Cerebellar nuclear complex (tissue), 1 donor: ENCODE results near the gene BAIAP2.

Source experiments
- DNase-seq, 2 experiments: peaks; one replicate each; lab custom pipeline; 2025; lab: John Stamatoyannopoulos, UW

Gene BAIAP2

GRCh38 chr17:81124377-81124776 lies 89.4 kb downstream of the BAIAP2 start:
- no peak for DNase-seq

- DNase-seq: no peak
Measured at GRCh38 chr17:81125573-81126081, 90.7 kb downstream of the BAIAP2 start.

- no peak for DNase-seq
Measured at GRCh38 chr17:81126281-81127132, 91.6 kb downstream of the BAIAP2 start.

- no peak for DNase-seq
Measured at GRCh38 chr17:81127133-81127455, 92.1 kb downstream of the BAIAP2 start.

- DNase-seq: no peak
Measured at GRCh38 chr17:81127526-81128177, 92.7 kb downstream of the BAIAP2 start.

- DNase-seq: no peak
Measured at GRCh38 chr17:81128338-81128737, 93.4 kb downstream of the BAIAP2 start.

- no peak for DNase-seq
Measured at GRCh38 chr17:81128774-81129173, 93.8 kb downstream of the BAIAP2 start.

GRCh38 chr17:81129289-81129688 lies 94.3 kb downstream of the BAIAP2 start:
- DNase-seq: no peak

DNA sequence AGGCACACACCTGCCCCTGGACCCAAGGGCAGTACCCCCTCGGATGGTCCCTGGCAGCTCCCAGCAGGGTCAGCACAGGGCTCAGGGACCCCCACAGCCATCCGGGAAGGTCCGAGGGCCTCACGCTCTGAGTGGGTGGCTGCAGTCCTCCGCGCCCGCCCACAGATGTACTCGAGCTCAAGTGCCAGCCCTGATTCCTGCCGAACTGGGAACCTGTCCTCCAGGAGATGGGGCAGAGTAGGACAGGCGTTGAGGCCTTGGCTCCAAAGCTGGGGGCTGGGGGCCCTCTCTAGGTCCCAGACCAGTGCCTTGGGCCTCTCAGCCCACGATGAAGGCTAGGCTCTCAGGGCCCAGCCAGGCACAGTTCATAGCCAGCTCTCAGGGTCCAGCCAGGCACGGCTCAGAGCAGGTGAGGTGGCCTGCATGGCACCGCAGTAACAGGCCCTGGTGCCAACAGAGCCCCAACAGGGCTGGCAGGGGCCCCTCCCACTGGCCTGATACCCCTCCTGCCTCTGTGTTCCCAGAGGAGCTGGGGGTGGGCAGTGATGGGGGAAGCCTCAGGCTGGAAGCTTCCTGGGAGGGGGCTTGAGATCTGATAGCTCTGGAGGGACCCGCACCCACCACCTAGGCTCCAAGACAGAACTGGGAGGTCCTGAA lies 94.9 kb downstream of the BAIAP2 start:
- no peak for DNase-seq

DNA sequence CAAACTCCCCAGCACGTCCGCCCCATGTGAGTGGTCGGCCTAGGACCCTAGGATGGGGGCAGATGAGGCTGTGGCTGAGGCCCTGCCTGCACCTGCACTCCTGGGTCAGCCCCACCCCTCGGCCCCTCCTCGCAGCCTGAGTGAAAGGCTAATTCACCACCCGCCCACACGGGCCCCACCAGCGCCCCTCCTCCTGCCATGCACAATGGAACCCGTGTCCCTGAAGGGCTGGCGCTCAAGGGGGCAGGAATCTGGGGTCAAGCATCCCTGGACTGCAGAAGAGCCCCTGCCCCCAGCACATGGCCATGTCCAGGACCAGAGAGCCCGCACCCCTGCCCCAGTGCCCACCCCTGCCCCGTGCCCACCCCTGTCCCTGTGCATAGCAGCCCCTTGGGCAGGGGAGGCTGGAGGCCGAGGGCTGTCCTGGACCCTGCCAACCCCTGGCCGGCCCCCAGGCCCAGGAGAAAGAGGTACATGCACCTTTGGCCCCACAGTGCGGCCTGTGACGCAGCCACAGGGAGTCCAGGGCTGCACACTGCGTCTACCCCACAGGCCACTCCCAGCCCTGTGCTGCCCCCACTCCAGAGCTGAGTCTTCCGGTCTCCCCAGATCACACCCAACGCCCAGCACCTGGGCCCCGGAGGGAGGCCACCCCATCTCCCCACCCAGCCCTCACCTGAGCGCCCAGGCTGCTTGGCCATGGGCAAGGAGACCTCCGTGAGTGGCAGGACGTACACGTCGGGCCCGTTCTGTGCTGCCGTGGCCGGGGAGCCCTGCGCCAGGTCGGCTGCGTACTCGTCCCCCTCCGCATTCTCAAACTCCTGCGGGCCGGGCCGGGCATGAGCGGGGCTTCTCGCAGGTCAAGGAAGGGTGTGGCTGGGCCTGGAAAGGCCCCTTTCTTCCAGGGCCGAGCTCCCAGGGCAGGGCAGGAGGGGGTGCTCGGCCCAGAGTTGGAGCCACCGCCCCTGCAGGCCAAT lies 95.7 kb downstream of the BAIAP2 start:
- no peak for DNase-seq

DNA sequence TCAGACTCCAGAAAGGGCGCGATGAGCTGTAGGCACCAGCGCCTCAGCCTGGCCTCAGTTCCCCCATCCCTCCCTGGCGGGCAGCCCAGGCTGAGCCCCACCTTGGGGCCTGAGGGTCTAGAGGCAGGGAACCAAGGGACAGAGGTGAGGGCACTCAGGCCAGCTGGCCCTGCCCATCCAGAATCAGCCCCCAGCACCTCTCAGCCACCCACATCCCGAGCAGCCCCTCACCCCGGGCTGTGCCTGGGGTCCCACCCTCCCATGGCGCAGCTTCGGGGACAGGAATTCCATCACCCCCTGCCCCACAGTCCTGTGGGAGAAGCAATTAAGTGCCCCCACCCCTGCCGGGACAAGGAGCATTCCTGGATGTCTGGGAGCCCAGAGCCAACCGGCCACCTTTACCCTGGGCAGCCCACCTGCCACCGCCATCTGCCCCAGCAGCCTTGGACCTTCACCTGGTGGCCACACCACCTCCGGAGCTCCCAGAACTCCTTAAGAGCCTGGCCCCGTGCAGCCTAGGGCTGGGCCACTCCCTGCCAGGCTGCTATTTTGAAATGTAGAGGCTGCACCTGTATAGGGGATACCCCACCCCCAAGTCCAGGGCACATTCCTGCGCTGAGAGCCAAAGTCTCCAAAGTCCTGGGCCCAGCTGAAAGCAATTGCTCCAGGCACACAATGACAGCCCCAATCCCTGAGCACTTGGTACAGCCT lies 96.7 kb downstream of the BAIAP2 start:
- no peak for DNase-seq

DNA sequence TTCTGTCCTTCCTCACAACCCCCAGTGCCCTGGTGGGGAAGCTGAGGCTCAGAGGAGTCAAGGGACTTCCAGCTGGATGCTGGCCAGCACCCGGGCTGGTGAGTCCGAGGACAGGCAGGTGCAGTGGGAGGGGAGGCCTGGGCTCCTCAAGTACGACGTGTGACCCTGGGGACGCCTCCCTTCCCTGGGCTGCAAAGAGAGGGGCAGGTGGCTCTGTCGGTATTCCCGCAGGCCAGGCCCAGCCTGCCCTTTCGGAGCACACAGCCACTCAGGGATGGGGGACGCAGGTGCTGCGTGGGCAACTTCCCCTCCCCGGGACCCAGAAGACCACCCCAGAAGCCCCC lies 97.2 kb downstream of the BAIAP2 start:
- no peak for DNase-seq

GRCh38 chr17:81132770-81133723 lies 98.1 kb downstream of the BAIAP2 start:
- DNase-seq: no peak

DNA sequence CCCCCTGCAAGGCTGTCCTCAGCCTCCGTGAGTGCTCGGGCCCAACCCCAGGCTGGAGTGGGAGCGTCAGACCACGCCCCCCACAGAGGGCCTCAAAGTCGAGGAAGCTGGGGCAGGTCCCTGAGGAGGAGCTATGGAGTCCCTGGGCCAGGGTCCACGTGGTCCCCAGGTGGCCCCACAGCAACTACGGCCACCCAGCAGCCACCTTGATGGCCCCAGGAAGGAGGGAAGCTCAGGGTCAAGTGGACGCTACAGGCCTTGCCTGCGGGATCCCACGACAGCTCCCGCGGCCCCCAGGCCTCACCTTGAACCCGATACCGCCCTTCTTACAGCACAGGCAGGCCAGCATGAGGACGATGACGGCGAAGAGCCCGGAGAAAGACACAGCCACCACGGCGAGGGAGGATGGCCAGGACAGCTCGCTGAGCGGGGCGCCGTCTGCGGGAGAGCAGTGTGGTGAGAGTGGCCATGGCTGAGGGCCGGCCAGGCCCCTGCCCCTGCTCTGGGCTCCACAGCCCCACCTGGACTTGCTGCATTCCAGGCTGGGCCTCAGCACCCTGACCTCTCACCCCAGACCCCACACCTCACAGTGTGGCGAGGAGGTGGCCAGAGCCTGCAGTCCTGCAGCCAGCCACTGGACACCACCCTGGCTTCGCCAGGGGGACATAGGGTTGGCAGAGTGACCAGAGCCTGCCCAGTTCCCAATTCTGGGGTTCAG lies 99.3 kb downstream of the BAIAP2 start:
- no peak for DNase-seq

DNA sequence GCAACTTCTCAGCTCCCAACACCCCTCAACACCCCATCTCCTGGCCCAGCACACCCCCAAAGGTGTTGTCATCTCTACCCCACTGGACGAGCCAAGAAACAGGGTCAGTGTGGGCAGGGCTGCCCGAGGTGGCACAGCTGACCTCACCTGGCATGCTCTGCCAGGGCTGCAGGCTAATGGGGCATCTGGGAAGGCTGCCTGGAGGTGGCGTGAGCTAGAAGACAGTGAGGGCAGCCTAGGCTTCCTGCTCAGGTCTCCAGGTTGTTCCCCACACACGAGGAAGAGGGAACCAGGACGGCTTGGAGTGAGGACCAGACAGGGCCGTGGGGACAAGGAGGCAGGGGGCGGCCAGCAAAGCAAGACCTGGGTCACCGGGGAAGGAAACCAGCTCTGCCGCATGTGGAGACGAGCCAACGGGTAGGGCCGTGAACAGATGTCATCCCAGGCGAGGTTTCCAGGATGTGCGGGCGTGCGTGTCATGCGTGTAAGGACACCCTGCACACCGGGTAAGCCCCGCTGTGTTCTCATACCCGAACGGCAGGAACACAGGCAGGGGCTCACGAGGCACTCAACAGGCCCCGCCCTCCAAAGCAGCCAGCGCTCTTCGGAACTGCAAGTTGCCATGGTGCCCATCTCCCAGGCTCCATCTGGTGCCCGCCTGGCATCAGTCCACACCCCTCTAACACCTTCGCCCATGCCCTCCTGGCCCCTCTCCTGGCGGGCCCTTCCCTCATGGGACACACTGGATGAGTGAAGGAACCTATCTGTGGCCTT lies 100.7 kb downstream of the BAIAP2 start:
- DNase-seq: peak; percentile 15 to 48

GRCh38 chr17:81136366-81136765 lies 101.4 kb downstream of the BAIAP2 start:
- no peak for DNase-seq

DNA sequence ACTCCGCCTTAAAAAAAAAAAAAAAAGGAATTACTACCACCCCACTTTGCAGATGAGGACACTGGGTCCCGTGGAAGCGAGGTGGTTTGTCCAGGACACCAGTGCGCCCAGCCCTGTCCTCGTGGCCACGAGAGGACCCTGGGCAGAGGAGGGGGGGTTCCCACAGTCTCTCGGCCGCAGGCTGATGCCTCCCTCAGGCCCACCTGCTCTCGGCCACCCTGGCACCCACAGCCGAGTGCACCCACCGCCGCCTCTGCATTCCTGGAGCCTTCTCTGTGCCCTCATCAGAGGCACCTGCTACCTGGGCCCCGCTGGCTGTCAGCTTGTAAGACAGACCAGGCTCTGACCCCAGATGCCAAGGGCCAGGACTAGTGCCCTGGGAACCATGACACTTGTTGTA lies 102.3 kb downstream of the BAIAP2 start:
- no peak for DNase-seq

GRCh38 chr17:81138083-81138482 lies 103.1 kb downstream of the BAIAP2 start:
- no peak for DNase-seq

GRCh38 chr17:81138500-81138899 lies 103.5 kb downstream of the BAIAP2 start:
- no peak for DNase-seq
